H1 (cell line): Measurements from ENCODE around the gene OR51V1. TPM values are rescaled to one million over a fixed set of nuclear protein-coding genes. Genes with fewer than 3 reads are reported as not detected.

Experiments used
- ASH2L ChIP-seq: fragments of 200-600, 300-600 bp; sonication (generic); IDR thresholded peaks from one replicate; pipeline ENCODE4 v1.7.1; 2017; ENCODE audit warnings: low read length
- FOSL1 ChIP-seq: IDR thresholded peaks from 2 replicates; pipeline ENCODE4 v1.6.1; 2011; ENCODE audit warnings: mild to moderate bottlenecking, low read depth, low read length, moderate library complexity; ENCODE audit not compliant: insufficient read depth
- KDM5A ChIP-seq: fragments of 200-600 bp; IDR thresholded peaks from 2 replicates; pipeline ENCODE4 v1.7.1; 2012; ENCODE audit warnings: mild to moderate bottlenecking, low read length, inconsistent platforms, mixed read lengths
- polyA plus RNA-seq, 7 experiments: library from polyadenylated mRNA; depleted of rRNA in 3 of 7; stranded (reverse) in 5 of 7; unstranded in 2 of 7; fragments of >200 nt in 5 of 7; fragments of 200-250 nt in 2 of 7; gene quantifications; 1 replicate in 5 of 7; 2 replicates in 1 of 7; 4 replicates in 1 of 7; pipeline versions ENCODE4 v1.2.1 to v1.2.3, GENCODE V29; 2011 to 2013; ENCODE audit warnings: missing spikeins in 2 of 7, mixed read lengths in 2 of 7
- total RNA-seq: library from RNA; stranded (reverse); fragmentation: NEBNext Ultra II Directional; extraction: Animal tissue kit (Norgen Biotek cat#: 25700); gene quantifications from 2 replicates; pipeline ENCODE4 v1.2.1, GENCODE V29; 2021

Gene OR51V1
- total and polyA plus RNA-seq, 2 of the 8 experiments (the other 6 are each of a cell fraction or from before 2014, with no cell fraction given): not detected

- TF ChIP-seq KDM5A (no peak), FOSL1 (no peak), ASH2L (no peak)
These were observed 27.2 kb upstream of the OR51V1 start (continued) for GRCh38 chr11:5227681-5228080.
